Hepatocyte (in vitro differentiated cells): ENCODE measurements around the gene ZNF473. TPM values are rescaled to one million over a fixed set of nuclear protein-coding genes. Genes with fewer than 3 reads are reported as not detected.
"Not testable (repeated sequence)": the region's sequence is repeated elsewhere in the genome, so short reads cannot be mapped to it uniquely, and the experiment has no call there.

Source experiments
- DNase-seq: peaks from one replicate; pipeline ENCODE4 v3.0.0-alpha.2; 2016; ENCODE audit warnings: low spot score
- H2AFZ ChIP-seq: fragments of 200-600 bp; sonication (generic); 2 replicates; pipeline ENCODE4 v1.6.0; 2016; ENCODE audit warnings: antibody characterized with exemption, mild to moderate bottlenecking
- H3K27ac ChIP-seq: fragments of 200-600 bp; sonication (generic); 2 replicates; pipeline ENCODE4 v1.5.1; 2016; ENCODE audit warnings: mild to moderate bottlenecking
- H3K27me3 ChIP-seq: fragments of 200-600 bp; sonication (generic); 2 replicates; pipeline ENCODE4 v1.6.1; 2016
- H3K36me3 ChIP-seq: fragments of 200-600 bp; sonication (generic); replicated peaks from 2 replicates; pipeline ENCODE4 v1.5.1; 2016; ENCODE audit warnings: low read depth; ENCODE audit not compliant: insufficient read depth
- H3K4me1 ChIP-seq: fragments of 200-600 bp; sonication (generic); 2 replicates; pipeline ENCODE4 v1.5.1; 2016; ENCODE audit warnings: mild to moderate bottlenecking, moderate library complexity; ENCODE audit not compliant: insufficient read depth
- H3K4me2 ChIP-seq: fragments of 200-600 bp; sonication (generic); 2 replicates; pipeline ENCODE4 v1.6.0; 2016
- H3K4me3 ChIP-seq: fragments of 200-600 bp; sonication (generic); 2 replicates; pipeline ENCODE4 v1.5.1; 2016; ENCODE audit warnings: mild to moderate bottlenecking
- H3K79me2 ChIP-seq: fragments of 200-600 bp; sonication (generic); 2 replicates; pipeline ENCODE4 v1.6.0; 2017; ENCODE audit warnings: mild to moderate bottlenecking
- H3K9me2 ChIP-seq: fragments of 200-600 bp; sonication (generic); replicated peaks from 2 replicates; pipeline ENCODE4 v1.6.0; 2017; ENCODE audit warnings: mild to moderate bottlenecking; ENCODE audit not compliant: insufficient read depth
- H3K9me3 ChIP-seq: fragments of 200-600 bp; sonication (generic); 2 replicates; pipeline ENCODE4 v1.5.1; 2016; ENCODE audit warnings: low read depth, mild to moderate bottlenecking
- H4K20me1 ChIP-seq: fragments of 200-600 bp; sonication (generic); 2 replicates; pipeline ENCODE4 v1.6.0; 2016; ENCODE audit warnings: mild to moderate bottlenecking; ENCODE audit not compliant: insufficient read depth, poor library complexity, severe bottlenecking
- WGBS: methylation state at CpG from one replicate; pipeline ENCODE4 v1.1.6; 2016; ENCODE audit warnings: low lambda C conversion rate; ENCODE audit errors: missing lambda C conversion rate; 5-methylcytosine and 5-hydroxymethylcytosine counted together
- polyA plus RNA-seq: library from polyadenylated mRNA; unstranded; fragments of >200 nt; fragmentation: Nextera tagmentation; extraction: Ambion mirVana; gene quantifications from 2 replicates; pipeline ENCODE4 v1.2.1, GENCODE V29; 2016
- total RNA-seq: library from RNA; depleted of rRNA; stranded (reverse); fragments of >200 nt; gene quantifications from 2 replicates; pipeline ENCODE4 v1.2.3, GENCODE V29; 2014

Gene ZNF473
- total and polyA plus RNA-seq, 2 experiments from 2014 or later: 4.4 to 5.3 TPM

DNA sequence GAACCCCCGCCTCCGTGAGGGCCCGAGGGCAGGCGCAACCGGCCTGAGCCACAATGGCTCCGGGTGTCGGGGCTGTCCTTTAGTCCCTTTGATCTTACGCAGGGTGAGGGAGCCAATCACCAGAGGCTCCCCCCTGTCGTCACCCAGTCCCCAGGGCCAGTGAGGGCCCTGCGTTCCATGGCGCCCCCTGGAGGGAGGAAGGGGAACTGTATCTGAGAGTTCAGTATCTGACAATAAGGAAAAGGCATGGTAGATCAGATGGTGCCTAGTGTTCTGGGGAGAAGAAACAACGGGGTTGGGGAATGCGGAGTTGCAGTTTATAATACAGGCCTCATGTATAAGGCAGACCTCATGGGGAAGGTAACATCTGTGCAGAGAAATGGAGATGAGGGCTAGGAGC, 72.1 kb downstream of the ZNF473 start:
- H3K27ac ChIP-seq, H3K79me2 ChIP-seq, H3K36me3 ChIP-seq, H3K4me2 ChIP-seq, H3K4me1 ChIP-seq, H3K9me2 ChIP-seq, H3K4me3 ChIP-seq, H3K9me3 ChIP-seq, H3K27me3 ChIP-seq, H2AFZ ChIP-seq, H4K20me1 ChIP-seq, DNase-seq: not testable (repeated sequence)
- WGBS: no CpG with 5 or more reads among the region's 13 CpGs

DNA sequence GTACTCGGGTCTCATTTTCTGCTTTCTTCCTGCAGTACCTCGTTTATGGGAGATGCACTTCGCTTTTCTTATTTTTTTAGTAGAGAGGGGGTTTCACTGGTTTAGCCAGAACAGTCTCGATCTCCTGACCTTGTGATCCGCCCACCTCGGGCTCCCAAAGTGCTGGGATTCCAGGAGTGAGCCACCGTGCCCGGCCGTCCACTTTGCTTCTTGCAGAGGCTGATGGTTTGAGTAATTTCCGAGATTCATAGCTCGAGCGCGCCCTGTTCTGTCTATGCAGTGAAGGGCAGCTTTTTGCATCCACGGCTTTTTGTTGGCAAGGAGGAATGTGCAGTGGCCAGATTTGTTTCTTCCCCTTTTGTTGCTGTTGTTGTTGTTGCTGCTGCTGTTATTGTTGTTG, 73.1 kb downstream of the ZNF473 start:
- H3K27ac ChIP-seq, H3K9me2 ChIP-seq, H2AFZ ChIP-seq, H3K4me2 ChIP-seq, H3K4me1 ChIP-seq, H4K20me1 ChIP-seq, DNase-seq, H3K36me3 ChIP-seq, H3K27me3 ChIP-seq, H3K4me3 ChIP-seq, H3K9me3 ChIP-seq, H3K79me2 ChIP-seq: not testable (repeated sequence)
- WGBS: 82% methylated on average over 13 of the region's 14 CpGs

DNA sequence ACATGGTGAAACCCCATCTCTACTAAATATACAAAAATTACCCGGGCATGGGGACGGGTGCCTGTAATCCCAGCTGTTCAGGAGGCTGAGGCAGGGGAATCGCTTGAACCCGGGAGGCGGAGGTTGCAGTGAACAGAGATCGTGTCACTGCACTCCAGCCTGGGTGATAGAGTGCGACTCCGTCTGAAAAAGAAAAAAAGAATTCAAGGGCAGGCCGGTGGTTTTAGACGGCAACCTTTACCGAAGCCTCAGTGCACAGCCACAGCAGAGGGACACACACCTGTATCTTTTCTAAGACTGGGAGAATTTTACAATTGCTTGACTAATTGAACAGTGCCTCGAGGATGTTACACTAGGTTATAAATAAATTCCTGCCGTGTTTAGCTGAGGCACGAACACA, 73.9 kb downstream of the ZNF473 start:
- H3K4me2 ChIP-seq, H3K36me3 ChIP-seq, H3K27me3 ChIP-seq, H3K4me3 ChIP-seq, H3K79me2 ChIP-seq, H3K4me1 ChIP-seq, H2AFZ ChIP-seq, H3K9me3 ChIP-seq, DNase-seq, H3K27ac ChIP-seq, H3K9me2 ChIP-seq, H4K20me1 ChIP-seq: not testable (repeated sequence)
- WGBS: 91% methylated on average over 9 of the region's 14 CpGs

DNA sequence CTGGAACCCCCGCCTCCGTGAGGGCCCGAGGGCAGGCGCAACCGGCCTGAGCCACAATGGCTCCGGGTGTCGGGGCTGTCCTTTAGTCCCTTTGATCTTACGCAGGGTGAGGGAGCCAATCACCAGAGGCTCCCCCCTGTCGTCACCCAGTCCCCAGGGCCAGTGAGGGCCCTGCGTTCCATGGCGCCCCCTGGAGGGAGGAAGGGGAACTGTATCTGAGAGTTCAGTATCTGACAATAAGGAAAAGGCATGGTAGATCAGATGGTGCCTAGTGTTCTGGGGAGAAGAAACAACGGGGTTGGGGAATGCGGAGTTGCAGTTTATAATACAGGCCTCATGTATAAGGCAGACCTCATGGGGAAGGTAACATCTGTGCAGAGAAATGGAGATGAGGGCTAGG, 75.1 kb downstream of the ZNF473 start:
- not testable (repeated sequence) for H3K4me2 ChIP-seq, H3K27me3 ChIP-seq, H3K36me3 ChIP-seq, H3K9me3 ChIP-seq, H4K20me1 ChIP-seq, H3K79me2 ChIP-seq, DNase-seq, H3K27ac ChIP-seq, H3K4me1 ChIP-seq, H3K4me3 ChIP-seq, H2AFZ ChIP-seq, H3K9me2 ChIP-seq
- WGBS: no CpG with 5 or more reads among the region's 13 CpGs

Other genes starting within 250 kb of the ZNF473 start
- 19.5 and 20.5 TPM in 2 replicates for gene FUZ, start 212.7 kb upstream of the ZNF473 start, total RNA-seq
- 20.4 and 24.2 TPM in 2 replicates for gene FUZ, start 212.7 kb upstream of the ZNF473 start, polyA plus RNA-seq
- gene MED25, start 207.7 kb upstream of the ZNF473 start, total RNA-seq: 23.0 and 29.6 TPM in 2 replicates
- gene MED25, start 207.7 kb upstream of the ZNF473 start, polyA plus RNA-seq: 83.9 and 100 TPM in 2 replicates
- 76.4 and 114 TPM in 2 replicates for gene PTOV1, start 174.8 kb upstream of the ZNF473 start, total RNA-seq
- 294 and 305 TPM in 2 replicates for gene PTOV1, start 174.8 kb upstream of the ZNF473 start, polyA plus RNA-seq
- gene PNKP, start 158.4 kb upstream of the ZNF473 start, total RNA-seq: 16.1 and 27.0 TPM in 2 replicates
- gene PNKP, start 158.4 kb upstream of the ZNF473 start, polyA plus RNA-seq: 68.6 and 84.4 TPM in 2 replicates
- 15.6 and 16.3 TPM in 2 replicates for gene AKT1S1, start 148.7 kb upstream of the ZNF473 start, total RNA-seq
- 73.0 and 74.5 TPM in 2 replicates for gene AKT1S1, start 148.7 kb upstream of the ZNF473 start, polyA plus RNA-seq
- 10.7 and 13.4 TPM in 2 replicates for gene TBC1D17, start 148.3 kb upstream of the ZNF473 start, total RNA-seq
- 52.8 and 55.1 TPM in 2 replicates for gene TBC1D17, start 148.3 kb upstream of the ZNF473 start, polyA plus RNA-seq
- 0.12 and 0.60 TPM in 2 replicates for gene IL4I1, start 129.1 kb upstream of the ZNF473 start, total RNA-seq
- gene IL4I1, start 129.1 kb upstream of the ZNF473 start, polyA plus RNA-seq: 0.33 and 0.97 TPM in 2 replicates
- gene ATF5, start 96.8 kb upstream of the ZNF473 start, total RNA-seq: 19.8 and 34.4 TPM in 2 replicates
- 16.1 and 23.8 TPM in 2 replicates for gene ATF5, start 96.8 kb upstream of the ZNF473 start, polyA plus RNA-seq
- 21.3 and 33.8 TPM in 2 replicates for gene NUP62, start 96.5 kb upstream of the ZNF473 start, total RNA-seq
- gene NUP62, start 96.5 kb upstream of the ZNF473 start, polyA plus RNA-seq: 33.5 and 34.0 TPM in 2 replicates
- 15.8 and 21.2 TPM in 2 replicates for gene SIGLEC11, start 64.8 kb upstream of the ZNF473 start, total RNA-seq
- gene SIGLEC11, start 64.8 kb upstream of the ZNF473 start, polyA plus RNA-seq: 3.9 and 6.0 TPM in 2 replicates
- gene VRK3, start 633 bp upstream of the ZNF473 start, total RNA-seq: 36.7 and 39.7 TPM in 2 replicates
- gene VRK3, start 633 bp upstream of the ZNF473 start, polyA plus RNA-seq: 41.8 and 42.3 TPM in 2 replicates
- gene IZUMO2, start 137.3 kb downstream of the ZNF473 start, total RNA-seq: not detected in 2 replicates
- not detected in 2 replicates for gene IZUMO2, start 137.3 kb downstream of the ZNF473 start, polyA plus RNA-seq
- gene MYH14, start 177.6 kb downstream of the ZNF473 start, total RNA-seq: 48.9 and 64.4 TPM in 2 replicates
- 31.7 and 40.9 TPM in 2 replicates for gene MYH14, start 177.6 kb downstream of the ZNF473 start, polyA plus RNA-seq